ACC112 (cell line): ENCODE results near the gene MPPED1.

Experiments used
- H2AFZ ChIP-seq: fragments of 200-600 bp; sonication (generic); one replicate; pipeline ENCODE4 v1.6.0; 2017; ENCODE audit warnings: antibody characterized with exemption, low read length; ENCODE audit not compliant: unreplicated experiment
- H3K27ac ChIP-seq: fragments of 200-600 bp; sonication (generic); 2 replicates; pipeline ENCODE4 v1.5.1; 2014; ENCODE audit warnings: low read depth, mild to moderate bottlenecking, antibody characterized with exemption, low read length, moderate library complexity
- H3K27me3 ChIP-seq: fragments of 200-600 bp; sonication (generic); 2 replicates; pipeline ENCODE4 v1.6.1; 2014; ENCODE audit warnings: mild to moderate bottlenecking, antibody characterized with exemption, low read length, moderate library complexity, mixed read lengths; ENCODE audit not compliant: insufficient read depth
- H3K36me3 ChIP-seq: fragments of 200-600 bp; sonication (generic); 2 replicates; pipeline ENCODE4 v1.6.1; 2016; ENCODE audit warnings: mild to moderate bottlenecking, antibody characterized with exemption, low read length, moderate library complexity, mixed read lengths; ENCODE audit not compliant: insufficient read depth
- H3K4me1 ChIP-seq: fragments of 200-600 bp; sonication (generic); one replicate; pipeline ENCODE4 v1.6.1; 2016; ENCODE audit warnings: low read length, mixed read lengths; ENCODE audit not compliant: insufficient read depth, unreplicated experiment, control insufficient read depth
- H3K4me3 ChIP-seq: fragments of 200-600 bp; sonication (generic); 2 replicates; pipeline ENCODE4 v1.5.1; 2014; ENCODE audit warnings: mild to moderate bottlenecking, low read depth, low read length
- H3K79me2 ChIP-seq: fragments of 200-600 bp; sonication (generic); one replicate; pipeline ENCODE4 v1.6.0; 2016; ENCODE audit warnings: low read length; ENCODE audit not compliant: control insufficient read depth, unreplicated experiment, insufficient read depth

Gene MPPED1

DNA sequence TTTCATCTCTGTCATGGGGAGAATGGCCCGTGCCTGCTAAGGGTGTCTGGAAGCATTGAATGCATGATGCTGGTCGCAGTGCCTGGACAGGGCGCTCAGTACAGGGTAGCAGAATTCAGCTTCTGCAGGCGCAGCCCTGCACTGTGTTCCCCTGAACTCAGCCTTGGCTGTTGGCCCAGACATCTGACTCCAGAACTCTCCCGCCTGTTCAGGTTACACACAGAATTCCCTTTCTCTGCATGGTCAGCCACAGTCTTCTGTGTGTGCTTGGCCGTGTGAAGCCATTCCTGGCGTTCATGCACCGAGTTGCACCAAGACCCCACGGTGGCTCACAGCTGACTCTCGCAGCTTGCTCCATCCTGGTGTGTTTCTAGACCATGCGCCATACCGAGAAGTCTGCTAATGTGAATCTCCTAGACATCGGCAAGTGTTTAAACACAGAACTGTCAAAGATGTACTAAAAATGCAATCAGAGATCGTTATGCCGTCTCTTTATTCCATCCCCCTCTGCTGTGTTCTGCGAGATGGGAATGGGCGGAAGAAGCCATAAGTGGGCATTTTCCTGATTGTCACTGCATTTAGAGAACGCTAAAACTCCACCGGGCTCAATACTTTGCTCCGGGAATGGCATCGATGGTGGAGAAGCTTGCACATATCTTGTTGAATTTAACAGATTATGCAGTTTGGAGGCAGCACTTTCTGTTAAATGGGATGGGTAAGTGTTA lies 55.6 kb downstream of the MPPED1 start:
- no peaks in the 10 kb centered on the region for H3K4me1 ChIP-seq
- H3K27ac ChIP-seq, result no peak overlapping the region
- H3K36me3 ChIP-seq, result no peaks in the 10 kb centered on the region
- no peaks in the 10 kb centered on the region for H3K79me2 ChIP-seq
- H2AFZ ChIP-seq, result no peak overlapping the region
- H3K27me3 ChIP-seq, result 0 out of 2 replicates have a peak, but pooled peaks cover 3% of the 10 kb centered on the region
- H3K4me3 ChIP-seq, result no peak overlapping the region

DNA sequence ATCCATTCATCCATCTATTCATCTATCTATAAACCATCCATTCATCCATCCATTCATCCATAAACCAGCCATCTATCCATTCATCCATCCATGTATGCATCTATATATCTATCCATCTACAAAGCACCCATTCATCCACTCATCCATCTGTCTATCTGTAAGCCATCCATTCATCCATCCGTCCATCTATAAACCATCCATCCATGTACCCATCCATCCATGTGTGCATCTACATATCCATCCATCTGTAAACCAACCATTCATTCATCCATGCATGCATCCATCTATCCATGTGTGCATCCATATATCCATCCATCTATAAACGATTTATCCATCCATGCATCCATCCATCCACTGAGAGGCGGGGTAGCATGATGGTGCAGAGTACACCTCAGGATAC lies 58.4 kb downstream of the MPPED1 start:
- 0 out of 2 replicates have a peak, but pooled peaks cover 3% of the 10 kb centered on the region for H3K27me3 ChIP-seq
- no peaks in the 10 kb centered on the region for H3K4me1 ChIP-seq
- no peaks in the 10 kb centered on the region for H3K79me2 ChIP-seq
- no peak overlapping the region for H2AFZ ChIP-seq
- H3K4me3 ChIP-seq, result no peak overlapping the region
- no peaks in the 10 kb centered on the region for H3K36me3 ChIP-seq
- no peak overlapping the region for H3K27ac ChIP-seq

DNA sequence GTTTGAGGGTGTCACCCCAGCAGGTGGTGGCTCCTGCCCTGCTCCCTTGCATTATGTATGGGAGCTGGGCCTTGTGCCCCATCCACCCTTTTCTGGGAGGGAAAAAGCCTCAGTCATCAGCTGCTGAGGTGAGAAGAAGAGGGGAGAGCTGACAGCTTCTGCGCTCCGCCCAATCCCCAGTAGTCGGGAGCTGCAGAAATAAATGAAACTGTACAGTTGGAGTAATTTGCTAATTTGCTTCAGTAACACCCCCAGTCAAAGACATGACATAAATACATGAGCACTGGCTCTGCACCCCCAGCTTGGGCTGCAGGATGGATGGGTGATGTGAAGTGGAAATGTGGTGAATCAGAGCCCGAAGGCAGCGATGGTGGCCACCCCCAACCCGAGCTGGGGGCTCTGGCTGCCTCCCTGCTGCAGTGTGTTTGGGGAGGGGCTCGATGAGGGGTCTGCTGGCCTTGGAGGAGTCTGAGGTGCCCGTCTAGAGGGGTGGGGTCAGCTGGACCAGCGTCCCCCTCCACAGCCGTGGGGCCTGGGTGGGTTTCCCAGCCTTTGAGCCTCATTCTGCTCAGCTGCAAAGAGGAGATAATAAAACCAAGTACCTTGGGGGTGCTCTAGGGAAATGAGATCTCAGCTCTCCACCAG lies 59.2 kb downstream of the MPPED1 start:
- H3K4me3 ChIP-seq, result no peak overlapping the region
- H3K4me1 ChIP-seq, result no peaks in the 10 kb centered on the region
- H3K79me2 ChIP-seq, result no peaks in the 10 kb centered on the region
- H3K27ac ChIP-seq, result no peak overlapping the region
- 0 out of 2 replicates have a peak, but pooled peaks cover 3% of the 10 kb centered on the region for H3K27me3 ChIP-seq
- H2AFZ ChIP-seq, result no peak overlapping the region
- no peaks in the 10 kb centered on the region for H3K36me3 ChIP-seq

DNA sequence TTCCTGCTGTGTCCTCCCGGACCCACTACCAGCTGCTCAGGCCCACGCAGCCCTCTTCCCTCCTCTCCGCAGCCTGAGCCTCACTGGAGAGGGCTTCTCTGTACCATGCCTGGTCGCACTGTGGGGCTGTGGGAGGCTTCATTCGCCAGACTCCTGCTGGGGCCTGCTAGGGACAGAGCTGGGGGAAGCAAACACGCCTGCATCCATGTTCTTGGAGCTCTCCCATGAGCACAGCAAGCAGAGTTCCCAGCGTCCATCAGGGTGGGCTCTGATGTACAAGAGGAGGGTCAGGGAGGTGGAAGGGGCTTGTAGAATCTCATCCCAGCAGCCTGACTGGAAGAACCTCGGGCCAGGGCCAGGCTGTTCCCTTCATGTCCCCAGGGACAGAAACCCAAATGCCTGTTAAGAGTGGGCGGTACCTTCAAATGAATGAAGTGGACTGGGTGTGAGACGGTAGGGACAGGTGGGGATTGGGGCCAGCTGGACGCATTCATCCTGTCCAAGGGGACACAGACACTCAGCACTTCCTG lies 59.9 kb downstream of the MPPED1 start:
- H3K4me3 ChIP-seq, result no peak overlapping the region
- 0 out of 2 replicates have a peak, but pooled peaks cover 3% of the 10 kb centered on the region for H3K27me3 ChIP-seq
- no peak overlapping the region for H3K27ac ChIP-seq
- H3K36me3 ChIP-seq, result no peaks in the 10 kb centered on the region
- no peaks in the 10 kb centered on the region for H3K79me2 ChIP-seq
- H2AFZ ChIP-seq, result no peak overlapping the region
- no peaks in the 10 kb centered on the region for H3K4me1 ChIP-seq

DNA sequence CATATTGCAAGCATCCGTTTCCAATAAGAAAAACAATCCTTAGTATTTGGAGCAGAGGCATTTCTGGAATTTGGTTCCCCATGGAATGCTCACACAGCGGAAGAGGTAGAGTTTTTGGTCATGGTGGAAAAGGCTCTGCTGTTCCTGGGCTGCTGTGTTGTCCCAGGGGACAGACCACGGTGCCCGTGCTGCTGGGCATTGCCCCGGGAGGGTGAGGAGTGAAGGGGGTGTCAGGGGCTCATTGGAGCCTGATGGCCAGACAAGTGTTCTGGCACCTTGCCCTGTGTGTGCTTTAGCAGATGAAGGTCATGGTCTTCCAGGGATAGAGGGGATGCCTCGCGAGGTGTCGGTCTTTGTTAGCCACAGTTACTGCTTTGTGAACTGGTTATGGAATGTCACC lies 61.2 kb downstream of the MPPED1 start:
- H3K27me3 ChIP-seq, result 0 out of 2 replicates have a peak, but pooled peaks cover 3% of the 10 kb centered on the region
- no peaks in the 10 kb centered on the region for H3K4me1 ChIP-seq
- no peaks in the 10 kb centered on the region for H3K36me3 ChIP-seq
- H2AFZ ChIP-seq, result no peak overlapping the region
- no peaks in the 10 kb centered on the region for H3K79me2 ChIP-seq
- H3K4me3 ChIP-seq, result no peak overlapping the region
- H3K27ac ChIP-seq, result no peak overlapping the region

DNA sequence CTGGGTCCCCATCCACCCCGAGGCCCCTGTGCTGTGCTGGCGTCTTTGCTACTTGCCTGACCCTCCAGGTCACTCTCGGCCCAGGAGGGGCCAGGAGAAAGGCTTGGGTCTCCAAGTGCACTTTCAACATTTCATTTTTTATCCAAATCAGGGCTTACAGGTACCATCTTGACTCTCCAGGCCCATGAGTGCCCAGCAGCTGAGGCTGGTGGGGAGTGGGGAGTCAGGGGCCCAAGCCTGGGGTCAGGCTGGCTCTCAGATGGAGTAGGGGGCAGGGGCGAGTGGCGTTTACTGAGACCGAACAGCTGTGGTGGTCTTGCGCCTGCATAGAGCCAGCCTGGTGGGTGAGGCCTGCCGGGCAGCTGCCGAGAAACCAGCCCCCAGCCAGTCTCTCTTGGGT lies 61.6 kb downstream of the MPPED1 start:
- Histone ChIP-seq H3K4me1 (no peaks in the 10 kb centered on the region), H3K27ac (no peak overlapping the region), H3K27me3 (0 out of 2 replicates have a peak, but pooled peaks cover 3% of the 10 kb centered on the region), H3K4me3 (no peak overlapping the region), H3K79me2 (no peaks in the 10 kb centered on the region), H2AFZ (no peak overlapping the region), H3K36me3 (no peaks in the 10 kb centered on the region)

DNA sequence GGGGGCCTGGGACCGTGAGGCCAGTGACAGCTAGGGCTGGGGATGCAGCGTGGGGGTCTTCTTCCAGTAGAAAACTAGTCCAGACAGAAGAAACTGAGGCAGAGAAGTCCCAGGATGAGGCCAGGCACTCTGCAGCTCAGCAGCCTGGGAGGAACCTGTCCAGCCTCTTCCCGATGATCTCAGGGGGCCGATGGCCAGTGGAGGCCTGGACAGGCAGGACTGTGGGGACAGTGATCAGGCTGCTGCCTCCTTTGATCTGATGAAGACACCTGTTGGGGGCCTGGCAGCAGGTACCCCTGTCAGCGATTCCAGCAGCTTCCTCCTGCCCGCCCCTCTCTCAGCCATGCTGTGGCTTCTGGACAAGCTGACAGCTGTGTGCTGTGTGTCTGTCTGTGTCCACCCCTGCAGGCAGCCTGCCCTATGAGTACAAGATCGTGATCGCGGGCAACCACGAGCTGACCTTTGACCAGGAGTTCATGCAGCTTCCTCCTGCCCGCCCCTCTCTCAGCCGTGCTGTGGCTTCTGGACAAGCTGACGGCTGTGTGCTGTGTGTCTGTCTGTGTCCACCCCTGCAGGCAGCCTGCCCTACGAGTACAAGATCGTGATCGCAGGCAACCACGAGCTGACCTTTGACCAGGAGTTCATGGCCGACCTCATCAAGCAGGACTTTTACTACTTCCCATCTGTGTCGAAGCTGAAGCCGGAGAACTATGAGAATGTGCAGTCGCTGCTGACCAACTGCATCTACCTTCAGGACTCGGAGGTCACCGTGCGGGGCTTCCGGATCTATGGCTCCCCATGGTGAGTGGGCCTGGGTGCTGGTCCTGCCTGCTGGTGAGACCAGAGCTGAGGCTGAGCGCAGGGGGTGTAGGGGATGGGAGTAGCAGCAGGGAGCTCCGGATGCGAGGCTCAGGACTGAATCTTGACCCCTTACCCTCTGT lies 62.6 kb downstream of the MPPED1 start:
- Histone ChIP-seq H3K4me3 (no peak overlapping the region), H3K27ac (no peak overlapping the region), H3K27me3 (0 out of 2 replicates have a peak, but pooled peaks cover 3% of the 10 kb centered on the region), H3K36me3 (no peaks in the 10 kb centered on the region), H3K79me2 (no peaks in the 10 kb centered on the region), H3K4me1 (no peaks in the 10 kb centered on the region), H2AFZ (no peak overlapping the region)

DNA sequence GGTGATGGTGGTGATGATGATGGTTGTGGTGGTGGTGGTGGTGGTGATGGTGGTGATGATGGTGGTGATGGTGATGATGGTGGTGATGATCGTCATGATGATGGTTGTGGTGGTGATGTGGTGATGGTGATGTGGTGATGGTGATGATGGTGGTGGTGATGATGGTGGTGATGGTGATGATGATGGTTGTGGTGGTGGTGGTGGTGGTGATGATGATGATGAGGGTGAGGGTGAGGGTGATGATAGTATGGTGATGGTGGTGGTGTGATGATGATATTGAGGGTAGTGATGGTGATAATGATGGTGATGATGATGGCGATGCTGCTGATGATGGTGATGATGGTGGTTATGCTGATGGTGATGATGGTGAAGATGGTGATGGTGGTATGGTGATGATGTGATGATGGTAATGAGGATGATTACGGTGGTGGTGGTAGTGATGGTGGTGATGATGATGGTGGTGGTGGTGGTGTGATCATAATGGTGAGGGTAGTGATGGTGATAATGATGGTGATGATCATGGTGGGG lies 63.8 kb downstream of the MPPED1 start:
- no peaks in the 10 kb centered on the region for H3K36me3 ChIP-seq
- no peak overlapping the region for H3K27ac ChIP-seq
- H2AFZ ChIP-seq, result no peak overlapping the region
- no peaks in the 10 kb centered on the region for H3K4me1 ChIP-seq
- no peaks in the 10 kb centered on the region for H3K79me2 ChIP-seq
- no peaks in the 10 kb centered on the region for H3K27me3 ChIP-seq
- H3K4me3 ChIP-seq, result no peak overlapping the region

DNA sequence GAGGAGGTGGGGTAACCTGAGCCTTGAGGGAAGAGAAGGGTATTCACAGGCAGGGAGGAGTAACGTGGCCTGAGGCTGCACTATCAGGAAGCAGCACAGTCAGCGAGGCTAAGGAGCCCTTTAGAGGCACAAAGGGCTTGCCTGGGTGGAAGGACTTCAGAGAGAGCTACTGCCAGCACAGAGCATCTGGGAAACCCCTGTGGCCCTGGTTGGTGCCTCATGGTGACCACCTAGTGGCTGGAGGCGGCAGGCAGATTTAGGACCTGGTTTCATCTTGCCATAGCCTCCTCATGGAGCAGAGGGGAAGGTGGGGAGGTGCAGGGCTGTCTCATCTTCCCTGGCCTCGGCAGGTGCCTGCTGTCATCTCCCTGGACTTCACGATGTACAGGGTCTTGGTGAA lies 64.5 kb downstream of the MPPED1 start:
- Histone ChIP-seq H3K4me3 (no peak overlapping the region), H3K79me2 (no peaks in the 10 kb centered on the region), H3K27me3 (no peaks in the 10 kb centered on the region), H2AFZ (no peak overlapping the region), H3K36me3 (no peaks in the 10 kb centered on the region), H3K4me1 (no peaks in the 10 kb centered on the region), H3K27ac (no peak overlapping the region)
